ENCODE measurements around the gene ACCSL. TPM values are rescaled to one million over a fixed set of nuclear protein-coding genes. Genes with fewer than 3 reads are reported as not detected.

Gene ACCSL
- total and polyA plus RNA-seq, 2 donors (not counting 1 experiment from before 2014, with no cell fraction given): not detected

GRCh38 chr11:44065161-44065661, 17.4 kb downstream of the ACCSL start:
- H3K4me3 ChIP-seq (replicated peaks in 1 of 4; ENCODE audit: control extremely low read depth in 1 of 4, insufficient read depth in 1 of 4, low read depth in 3 of 4, low read length in 4 of 4): peak overlapping the region in 2 of 4 experiments; percentile 78 to 84

GRCh38 chr11:44065841-44066731, 18.3 kb downstream of the ACCSL start, which contains the start of gene ACCS:
Gene ACCS (plus strand): TSS chr11:44066270. CDS start chr11:44067628, 1,358 bp downstream.
- H3K27ac ChIP-seq (ENCODE audit: insufficient read depth, low read length): peak within 1 kb of the TSS; percentile 71

More at GRCh38 chr11:44065161-44065661, 17.4 kb downstream of the ACCSL start:
- H3K4me1 ChIP-seq (ENCODE audit: control insufficient read depth, extremely low read depth, insufficient read depth, low read length): no peaks in the 10 kb centered on the region
- H3K79me2 ChIP-seq (ENCODE audit: control insufficient read depth, insufficient read depth, low read length): no peaks in the 10 kb centered on the region
- H3K9ac ChIP-seq (ENCODE audit: insufficient read depth, low read length): no peak overlapping the region
- no peak for DNase-seq (ENCODE audit: low read depth in 2 of 2)
- H3K27me3 ChIP-seq (ENCODE audit: control insufficient read depth, insufficient read depth, low read length): no peaks in the 10 kb centered on the region
- no peaks in the 10 kb centered on the region for H4K20me1 ChIP-seq (ENCODE audit: control insufficient read depth, extremely low read depth, insufficient read depth, low read length)
- no peaks in the 10 kb centered on the region for H3K9me3 ChIP-seq (ENCODE audit: control insufficient read depth, insufficient read depth, low read depth, low read length)
- H3K36me3 ChIP-seq (ENCODE audit: control insufficient read depth, insufficient read depth, low read length): no peaks in the 10 kb centered on the region
- no peak overlapping the region for H2AFZ ChIP-seq (ENCODE audit: low read length)
- peak overlapping the region; percentile 71 for H3K27ac ChIP-seq (ENCODE audit: insufficient read depth, low read length)
- no peak for TF ChIP-seq CTCF (conservative IDR thresholded peaks at IDR 0.05 in 1 of 2, IDR thresholded peaks at IDR 0.05 in 1 of 2; ENCODE audit: low read depth in 1 of 2, low read length in 2 of 2)
- TF ChIP-seq EZH2 (IDR thresholded peaks at IDR 0.05; ENCODE audit: low read length, missing control alignments): no peak
- H3K4me2 ChIP-seq (ENCODE audit: extremely low read depth, insufficient read depth, low read length): peak overlapping the region; percentile 82

More at GRCh38 chr11:44065841-44066731, 18.3 kb downstream of the ACCSL start, which contains the start of gene ACCS:
- H2AFZ ChIP-seq (ENCODE audit: low read length): peak within 1 kb of the TSS; percentile 93
- peak within 1 kb of the TSS; percentile 77 for H3K9ac ChIP-seq (ENCODE audit: insufficient read depth, low read length)
- peak within 1 kb of the TSS; percentile 60 to 84 (median 74) for H3K4me3 ChIP-seq (replicated peaks in 1 of 4; ENCODE audit: control extremely low read depth in 1 of 4, insufficient read depth in 1 of 4, low read depth in 3 of 4, low read length in 4 of 4)
- TF ChIP-seq CTCF (conservative IDR thresholded peaks at IDR 0.05 in 1 of 2, IDR thresholded peaks at IDR 0.05 in 1 of 2; ENCODE audit: low read depth in 1 of 2, low read length in 2 of 2): peak; percentile 53 to 70
- no peak for TF ChIP-seq EZH2 (IDR thresholded peaks at IDR 0.05; ENCODE audit: low read length, missing control alignments)
- H3K4me1 ChIP-seq (ENCODE audit: control insufficient read depth, extremely low read depth, insufficient read depth, low read length): no peaks in the 10 kb centered on the region
- no peaks in the 10 kb centered on the region for H3K27me3 ChIP-seq (ENCODE audit: control insufficient read depth, insufficient read depth, low read length)
- no peaks in the 10 kb centered on the region for H4K20me1 ChIP-seq (ENCODE audit: control insufficient read depth, extremely low read depth, insufficient read depth, low read length)
- peak; percentile 96 to 97 for DNase-seq (ENCODE audit: low read depth in 2 of 2)
- no peaks in the 10 kb centered on the region for H3K9me3 ChIP-seq (ENCODE audit: control insufficient read depth, insufficient read depth, low read depth, low read length)
- no peaks in the 10 kb centered on the region for H3K36me3 ChIP-seq (ENCODE audit: control insufficient read depth, insufficient read depth, low read length)
- no peaks in the 10 kb centered on the region for H3K79me2 ChIP-seq (ENCODE audit: control insufficient read depth, insufficient read depth, low read length)
- H3K4me2 ChIP-seq (ENCODE audit: extremely low read depth, insufficient read depth, low read length): peak within 1 kb of the TSS; percentile 82

All from fibroblast of lung (primary cell).